Hematopoietic multipotent progenitor cell treated with erythropoietin and hydrocortisone succinate and interleukin-3 and kit ligand, for 6 days (in vitro differentiated cells): ENCODE data around the gene FAM163A.
A peak's percentile ranks its signal among the peaks of the same experiment; 100 is the strongest.
"Not testable (repeated sequence)": the region's sequence is repeated elsewhere in the genome, so short reads cannot be mapped to it uniquely, and the experiment has no call there.

Source experiments
- DNase-seq: peaks from one replicate; pipeline ENCODE4 v3.0.0-alpha.2; 2015

The FAM163A gene

DNA sequence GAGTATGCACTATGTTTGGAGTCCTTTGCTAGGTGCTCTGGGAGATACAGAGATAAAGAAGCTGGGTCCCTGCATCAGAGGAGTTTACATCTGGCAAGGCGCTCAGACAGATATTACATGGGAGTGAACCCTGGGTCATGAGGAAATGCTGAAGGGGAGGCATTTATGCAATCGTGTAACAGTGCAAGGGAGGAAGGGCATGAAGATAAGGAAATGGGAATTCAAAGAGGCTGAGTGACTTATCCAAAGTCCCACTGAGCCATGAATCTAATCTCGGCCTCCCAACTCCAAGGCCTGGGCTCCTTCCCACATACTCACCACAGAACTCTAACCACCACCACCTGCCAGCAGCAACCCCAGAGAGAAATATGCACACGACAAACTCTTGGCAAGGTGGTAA lies 51.6 kb downstream of the FAM163A start:
- DNase-seq: no peak

GRCh38 chr1:179798213-179798863 lies 55.2 kb downstream of the FAM163A start:
- DNase-seq: no peak

- no peak for DNase-seq
These were observed 55.9 kb downstream of the FAM163A start for GRCh38 chr1:179798864-179799516.

- no peak for DNase-seq
These were observed 57.4 kb downstream of the FAM163A start for GRCh38 chr1:179800481-179800880.

DNA sequence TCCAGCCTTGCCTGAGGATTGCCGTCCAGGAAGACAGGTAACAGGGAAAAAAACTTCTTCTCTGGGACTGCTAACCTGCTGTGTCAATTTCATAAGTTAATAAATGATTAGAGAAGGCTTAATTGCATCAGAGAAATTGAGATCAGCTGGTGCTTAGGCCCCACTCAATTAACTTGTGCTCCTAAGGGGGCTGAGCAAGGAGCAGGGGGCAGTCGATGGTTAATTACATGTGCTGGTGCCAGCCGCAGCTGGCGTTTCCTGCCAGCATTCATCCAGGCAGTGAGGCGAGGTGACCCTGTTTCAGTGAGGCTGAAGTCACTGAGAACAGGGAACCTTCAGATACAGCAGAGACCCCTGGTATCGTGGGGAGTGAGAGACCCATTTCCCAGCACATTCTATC lies 60.0 kb downstream of the FAM163A start:
- DNase-seq: no peak

GRCh38 chr1:179803918-179804317 lies 60.8 kb downstream of the FAM163A start:
- DNase-seq: no peak

- not testable (repeated sequence) for DNase-seq
These were observed 61.3 kb downstream of the FAM163A start for GRCh38 chr1:179804417-179804816.

DNA sequence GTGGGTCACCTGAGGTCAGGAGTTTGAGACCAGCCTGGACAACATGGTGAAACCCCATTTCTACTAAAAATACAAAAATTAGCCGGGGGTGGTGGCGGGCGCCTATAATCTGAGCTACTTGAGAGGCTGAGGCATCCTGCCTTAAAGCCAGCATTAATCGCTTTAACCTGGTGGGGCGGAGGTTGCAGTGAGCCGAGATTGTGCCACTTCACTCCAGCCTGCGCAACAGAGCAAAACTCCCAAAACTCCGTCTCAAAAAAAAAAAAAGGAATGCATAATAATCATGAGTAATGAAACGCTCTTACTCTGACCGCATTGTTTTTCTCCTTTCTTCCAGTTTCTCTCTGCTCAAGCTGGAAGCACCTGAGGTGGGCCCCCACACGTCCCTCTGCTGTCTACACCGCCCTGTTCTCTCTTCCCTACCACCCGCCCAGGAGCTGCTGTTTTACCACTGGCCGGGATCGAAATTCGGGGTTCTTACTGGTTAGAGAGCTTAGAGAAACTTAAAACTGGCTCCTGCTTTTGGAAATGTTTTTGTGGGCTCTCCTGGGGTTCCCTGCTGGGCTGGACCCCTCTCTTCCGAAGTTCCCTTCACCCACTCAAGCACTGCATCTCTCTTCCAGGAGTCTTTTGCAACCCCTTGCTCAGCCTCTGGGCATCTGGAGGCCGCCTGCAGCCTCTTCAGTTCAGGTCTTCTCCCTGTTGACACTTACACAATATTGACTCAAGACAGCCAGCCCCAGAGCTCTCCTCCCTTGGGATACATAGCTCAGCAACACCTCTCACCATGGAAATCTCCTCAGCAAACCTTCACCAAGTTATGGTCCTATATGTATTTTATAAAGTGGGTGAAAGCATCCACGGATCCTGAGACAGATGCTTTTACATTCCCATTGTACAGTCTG lies 62.5 kb downstream of the FAM163A start:
- no peak for DNase-seq

GRCh38 chr1:179806333-179806732 lies 63.2 kb downstream of the FAM163A start:
- no peak for DNase-seq

DNA sequence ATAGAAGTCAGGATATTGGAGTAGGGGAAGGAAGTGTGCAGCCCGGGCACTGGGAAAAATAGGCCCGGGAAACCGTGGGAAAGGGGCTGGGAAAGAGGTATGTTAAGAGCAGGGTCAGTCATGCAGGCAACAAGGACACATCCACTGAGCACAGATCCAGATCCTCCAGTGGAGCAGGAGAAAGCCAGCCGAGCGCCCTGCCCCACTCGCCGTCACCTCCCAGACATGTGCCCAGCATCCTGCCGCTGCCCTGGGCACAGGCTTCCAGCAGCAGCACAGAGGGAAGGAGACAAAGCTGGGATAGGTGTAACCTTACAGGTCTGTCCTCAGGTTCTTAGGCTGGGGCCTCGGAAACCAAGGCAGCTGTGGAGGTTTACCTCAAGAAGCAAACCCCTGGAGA lies 64.2 kb downstream of the FAM163A start:
- no peak for DNase-seq

DNA sequence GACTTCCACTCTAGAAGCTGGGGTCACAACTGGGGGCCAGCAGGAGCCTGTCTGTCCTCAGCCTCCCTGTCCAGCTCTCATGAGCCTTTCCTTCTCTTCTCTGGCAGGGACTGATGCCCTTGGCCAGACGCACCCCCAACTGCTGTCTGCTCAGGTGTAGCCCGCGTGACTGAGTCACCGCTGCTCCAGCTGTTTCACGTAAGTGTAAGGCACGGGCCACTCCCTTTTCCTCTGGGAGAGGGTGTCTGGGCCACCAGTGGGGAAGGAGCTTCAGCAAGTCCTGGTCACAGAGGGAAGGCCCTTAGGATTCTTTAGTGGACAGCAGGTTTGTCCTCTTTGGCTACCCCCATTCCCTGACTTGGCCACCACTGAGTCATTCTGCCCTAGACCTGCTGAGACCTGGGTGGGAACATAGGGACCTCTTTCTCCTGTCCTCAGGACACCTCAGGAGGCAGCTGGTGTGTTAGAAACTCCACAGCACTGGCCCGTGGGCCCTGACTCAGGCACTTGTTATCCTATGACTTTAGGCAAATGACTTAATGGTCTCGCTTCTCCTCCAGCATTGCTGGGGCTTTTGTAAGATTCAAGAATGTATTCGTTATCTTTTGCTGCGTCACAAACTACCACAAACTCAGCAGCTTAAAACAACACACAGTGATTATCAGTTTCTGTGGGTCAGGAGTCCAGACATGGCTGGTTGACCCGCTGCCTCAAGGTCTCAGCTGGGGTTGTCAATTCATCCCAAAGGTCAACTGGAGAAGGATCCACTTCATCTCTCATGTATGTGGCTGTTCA lies 64.8 kb downstream of the FAM163A start:
- no peak for DNase-seq

DNA sequence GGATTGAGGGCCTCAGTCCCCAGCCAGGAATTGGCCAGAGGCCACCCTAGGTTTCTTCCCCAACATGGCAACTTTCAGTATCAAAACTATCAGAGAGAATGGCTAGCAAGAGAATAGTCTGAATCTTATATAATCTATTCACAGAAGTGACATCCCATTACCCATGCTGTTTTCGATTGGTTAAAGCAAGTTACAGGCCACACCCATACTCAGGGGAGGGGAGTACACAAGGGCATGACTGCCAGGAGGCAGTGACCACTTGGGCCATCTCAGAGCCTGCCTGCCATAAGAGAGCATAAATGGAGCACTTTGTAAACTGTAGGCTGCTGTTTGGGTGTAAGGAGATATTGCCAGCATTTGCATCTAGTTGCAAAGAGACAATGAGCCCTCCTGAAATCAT lies 65.4 kb downstream of the FAM163A start:
- no peak for DNase-seq

- peak; percentile 87 for DNase-seq
These were observed 66.6 kb downstream of the FAM163A start for GRCh38 chr1:179809506-179810366.

DNA sequence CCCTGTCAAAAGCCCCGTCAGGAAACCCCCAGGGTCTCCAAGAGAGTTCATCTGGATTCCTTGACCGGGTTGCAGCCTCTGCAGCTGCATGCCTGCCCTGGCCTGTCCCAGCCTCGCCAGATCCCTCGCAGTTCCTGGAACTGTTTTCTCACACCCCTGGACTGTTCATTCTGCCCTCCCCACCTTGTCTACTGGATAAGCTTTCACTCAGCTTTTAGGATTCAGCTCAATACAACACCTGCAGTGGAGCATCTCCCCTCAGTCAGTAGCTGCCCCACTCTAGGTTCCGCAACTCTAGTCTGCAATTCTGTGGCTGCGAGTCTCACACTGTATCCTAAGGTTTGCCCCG lies 67.2 kb downstream of the FAM163A start:
- DNase-seq: no peak

- no peak for DNase-seq
These were observed 69.6 kb downstream of the FAM163A start for GRCh38 chr1:179812501-179813292.

DNA sequence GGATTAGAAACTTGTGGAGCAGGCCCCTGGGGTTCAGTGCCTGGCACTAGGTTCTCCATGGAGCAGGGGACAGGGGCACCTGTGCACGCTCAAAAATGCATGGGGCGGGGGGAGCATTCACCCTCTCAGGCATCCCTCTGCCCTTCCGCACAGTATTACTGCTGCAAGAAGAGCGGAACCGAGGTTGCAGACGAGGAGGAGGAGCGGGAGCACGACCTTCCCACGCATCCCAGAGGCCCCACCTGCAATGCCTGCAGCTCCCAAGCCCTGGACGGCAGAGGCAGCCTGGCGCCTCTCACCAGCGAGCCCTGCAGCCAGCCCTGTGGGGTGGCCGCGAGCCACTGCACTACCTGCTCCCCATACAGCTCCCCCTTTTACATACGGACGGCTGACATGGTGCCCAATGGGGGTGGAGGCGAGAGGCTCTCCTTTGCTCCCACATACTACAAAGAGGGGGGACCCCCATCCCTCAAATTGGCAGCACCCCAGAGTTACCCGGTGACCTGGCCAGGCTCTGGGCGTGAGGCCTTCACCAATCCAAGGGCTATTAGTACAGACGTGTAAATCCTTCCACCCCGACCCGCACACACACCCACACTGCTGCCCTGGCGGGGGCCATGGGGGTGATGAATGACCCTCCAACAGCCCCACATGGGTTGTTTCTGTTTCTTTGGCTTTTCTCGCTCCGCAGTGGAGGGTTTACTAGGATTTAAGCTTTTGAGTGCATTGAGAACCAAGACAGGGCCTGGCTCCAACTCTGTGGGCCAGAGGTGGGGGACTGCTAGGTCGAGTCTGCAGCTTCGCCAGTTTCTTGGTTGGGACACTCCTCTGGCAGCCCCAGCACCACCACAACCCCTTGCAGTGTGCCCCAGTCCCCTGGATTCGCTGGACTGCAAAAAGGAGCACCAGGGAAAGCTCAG lies 70.8 kb downstream of the FAM163A start:
- no peak for DNase-seq

- DNase-seq: no peak
These were observed 71.4 kb downstream of the FAM163A start for GRCh38 chr1:179814546-179814838.

DNA sequence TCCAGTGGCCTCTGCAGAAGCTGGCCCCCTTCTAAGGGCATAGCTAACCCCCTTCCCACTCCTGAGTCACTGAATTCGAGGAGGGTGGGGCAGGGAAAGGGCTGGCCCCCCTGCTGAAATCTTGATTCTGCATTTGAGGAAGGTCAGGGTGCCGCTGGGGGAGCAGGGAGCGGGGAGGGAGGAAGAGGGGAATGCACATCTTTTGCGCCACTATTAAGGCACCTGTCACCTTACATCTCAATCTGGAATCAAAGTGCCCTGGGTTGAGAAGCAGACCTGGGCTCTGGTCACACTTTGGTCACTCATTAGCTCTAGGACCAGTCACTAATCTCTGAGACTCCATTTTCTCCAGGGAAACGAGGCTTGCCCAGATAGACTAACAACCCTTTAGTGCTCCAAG lies 72.5 kb downstream of the FAM163A start:
- no peak for DNase-seq

- DNase-seq: no peak
These were observed 73.3 kb downstream of the FAM163A start for GRCh38 chr1:179816196-179816960.

GRCh38 chr1:179817056-179817455 lies 74.0 kb downstream of the FAM163A start:
- no peak for DNase-seq
